BJ (cell line): ENCODE measurements around the gene DIABLO. TPM values are rescaled to one million over a fixed set of nuclear protein-coding genes. Genes with fewer than 3 reads are reported as not detected.
"Not testable (repeated sequence)": the region's sequence is repeated elsewhere in the genome, so short reads cannot be mapped to it uniquely, and the experiment has no call there.

ENCODE experiments used
- CTCF ChIA-PET: fragments of 350-600 bp; formaldehyde crosslinking; extraction: SDS; loops from one replicate; lab custom pipeline; 2021; ENCODE audit warnings: antibody characterized with exemption, inconsistent platforms; lab: Yijun Ruan, JAX
- POLR2A ChIA-PET: fragments of 300-600 bp; sonication (Branson Sonifier 250); formaldehyde crosslinking; extraction: SDS; loops from one replicate; lab custom pipeline; 2021; ENCODE audit warnings: antibody characterized with exemption; lab: Charles Lee
- DNase-seq: peaks from one replicate; pipeline ENCODE4 v3.0.0-alpha.2; 2011; ENCODE audit warnings: low read depth
- H3K27me3 ChIP-seq: 2 replicates; pipeline ENCODE4 v1.6.0; 2011; ENCODE audit warnings: low read length; ENCODE audit not compliant: control insufficient read depth, insufficient read depth
- H3K36me3 ChIP-seq: 2 replicates; pipeline ENCODE4 v1.5.1; 2011; ENCODE audit warnings: low read length; ENCODE audit not compliant: control insufficient read depth, insufficient read depth
- H3K4me3 ChIP-seq: 2 replicates; pipeline ENCODE4 v1.5.1; 2011; ENCODE audit warnings: low read depth, mild to moderate bottlenecking, control low read depth, low read length
- polyA minus RNA-seq: library from RNA; depleted of rRNA, polyadenylated mRNA; stranded (reverse); fragments of >200 nt; gene quantifications from 2 replicates; pipeline ENCODE4 v1.2.3, GENCODE V29; 2011; rRNA and poly(A)+ RNA removed
- polyA plus RNA-seq: library from polyadenylated mRNA; depleted of rRNA; stranded (reverse); fragments of >200 nt; gene quantifications from 2 replicates; pipeline ENCODE4 v1.2.3, GENCODE V29; 2011; rRNA removed
- TF ChIP-seq, protein P1 (sequence below): IDR thresholded peaks from 2 replicates; pipeline ENCODE4 v1.5.1; 2011; ENCODE audit warnings: low read depth, mild to moderate bottlenecking, control low read depth, inconsistent platforms, low read length, moderate library complexity; ENCODE audit not compliant: insufficient read depth

DIABLO gene
- polyA plus RNA-seq (45.2 and 49.1 TPM in 2 replicates), polyA minus RNA-seq (21.5 and 22.9 TPM in 2 replicates)

DNA sequence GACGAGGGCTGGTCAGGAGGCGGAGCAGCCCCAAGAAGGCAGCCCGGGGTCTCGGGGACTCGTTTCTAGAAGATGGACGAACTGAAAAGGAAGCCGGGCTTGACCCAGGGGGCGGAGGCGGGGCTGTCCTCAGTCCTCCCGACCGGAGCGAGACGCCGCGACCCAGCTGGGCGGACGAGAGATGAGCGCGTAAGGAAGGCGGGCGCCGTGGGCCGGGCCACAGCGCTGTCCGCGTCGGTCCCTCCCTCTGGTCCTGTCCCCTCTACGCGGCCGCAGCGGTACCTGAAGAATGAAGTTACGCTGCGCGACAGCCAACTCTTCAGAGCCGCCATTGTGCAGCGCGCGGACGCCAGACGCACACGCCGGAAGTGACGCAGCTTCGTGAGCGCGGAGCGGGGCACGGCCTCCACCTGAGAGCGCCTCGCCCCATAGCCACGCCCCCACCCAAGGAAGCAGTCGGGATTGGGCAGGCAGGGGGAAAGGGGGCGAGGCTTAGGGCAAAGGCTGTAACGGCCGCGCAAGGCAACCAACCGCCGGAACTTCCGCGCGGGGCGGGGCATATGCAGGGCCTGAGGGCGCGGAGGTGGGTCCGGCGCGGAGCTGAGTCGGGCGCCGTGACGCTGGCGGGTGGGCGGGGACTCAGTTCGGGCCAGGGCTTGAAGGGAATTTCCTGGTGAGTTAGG is at the start of gene DIABLO:
Gene DIABLO (minus strand): TSS at position 370 of the 683 bp plus-strand sequence. CDS start 38 bp downstream, at position 332.
- TF ChIP-seq, protein P1, sequence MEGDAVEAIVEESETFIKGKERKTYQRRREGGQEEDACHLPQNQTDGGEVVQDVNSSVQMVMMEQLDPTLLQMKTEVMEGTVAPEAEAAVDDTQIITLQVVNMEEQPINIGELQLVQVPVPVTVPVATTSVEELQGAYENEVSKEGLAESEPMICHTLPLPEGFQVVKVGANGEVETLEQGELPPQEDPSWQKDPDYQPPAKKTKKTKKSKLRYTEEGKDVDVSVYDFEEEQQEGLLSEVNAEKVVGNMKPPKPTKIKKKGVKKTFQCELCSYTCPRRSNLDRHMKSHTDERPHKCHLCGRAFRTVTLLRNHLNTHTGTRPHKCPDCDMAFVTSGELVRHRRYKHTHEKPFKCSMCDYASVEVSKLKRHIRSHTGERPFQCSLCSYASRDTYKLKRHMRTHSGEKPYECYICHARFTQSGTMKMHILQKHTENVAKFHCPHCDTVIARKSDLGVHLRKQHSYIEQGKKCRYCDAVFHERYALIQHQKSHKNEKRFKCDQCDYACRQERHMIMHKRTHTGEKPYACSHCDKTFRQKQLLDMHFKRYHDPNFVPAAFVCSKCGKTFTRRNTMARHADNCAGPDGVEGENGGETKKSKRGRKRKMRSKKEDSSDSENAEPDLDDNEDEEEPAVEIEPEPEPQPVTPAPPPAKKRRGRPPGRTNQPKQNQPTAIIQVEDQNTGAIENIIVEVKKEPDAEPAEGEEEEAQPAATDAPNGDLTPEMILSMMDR = no peak
- Histone ChIP-seq H3K36me3 (peaks cover 17% of the 10 kb centered on the region), H3K4me3 (peak within 1 kb of the TSS; percentile 99), H3K27me3 (no peaks in the 10 kb centered on the region)
- DNase-seq = peak; percentile 97
- ChIA-PET POLR2A (interaction anchor here (0.5 to 0.7 kb wide), 3 partner anchors 19 to 423 kb away, joined by 3 read pairs; no protein-coding TSS in a partner anchor), CTCF (interaction anchor here (0.7 kb wide), 1 partner anchor 24 kb away, joined by 3 read pairs; no protein-coding TSS in a partner anchor)

- H3K4me3 ChIP-seq = no peak overlapping the region
- POLR2A ChIA-PET = no interaction called here
- CTCF ChIA-PET = no interaction called here
- DNase-seq = no peak
- H3K36me3 ChIP-seq = peaks cover 12% of the 10 kb centered on the region
- no peaks in the 10 kb centered on the region for H3K27me3 ChIP-seq
- TF ChIP-seq, protein P1 = no peak
These were observed 49.6 kb upstream of the DIABLO start for GRCh38 chr12:122275459-122275858.

DNA sequence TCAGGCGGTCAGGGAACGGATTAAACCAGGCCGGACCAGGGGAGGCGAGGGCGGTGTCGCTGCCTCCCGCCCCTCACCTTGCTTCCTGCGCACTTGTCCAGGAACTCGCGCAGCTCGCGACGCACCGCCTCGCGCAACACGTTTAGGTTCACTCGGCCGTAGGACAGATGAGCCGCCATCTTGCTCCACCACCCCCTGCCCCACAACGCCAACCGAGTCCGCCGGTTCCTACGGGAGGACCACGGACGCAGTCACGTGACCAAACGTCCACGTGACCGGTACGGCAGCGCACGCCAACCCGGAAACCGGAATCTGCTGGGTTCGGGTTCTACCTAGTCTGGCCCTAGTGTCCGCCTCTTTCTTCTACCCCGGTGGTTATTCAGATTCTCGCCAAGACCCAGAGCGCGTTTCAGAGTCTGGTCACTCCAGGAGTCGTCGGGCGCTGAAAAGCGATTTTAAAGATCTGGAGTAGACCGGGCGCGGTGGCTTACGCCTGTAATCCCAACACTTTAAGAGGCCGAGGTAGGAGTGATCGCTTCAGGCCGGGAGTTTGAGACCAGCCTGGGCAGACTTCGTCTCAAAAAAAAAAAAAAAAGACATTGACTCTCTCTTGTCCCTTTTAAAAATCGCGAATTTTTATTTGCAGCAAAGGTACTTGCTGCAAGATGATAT is 40.5 kb upstream of the DIABLO start, which contains the start of gene VPS33A:
Gene VPS33A (minus strand): TSS at position 265 of the 672 bp plus-strand sequence. CDS start 86 bp downstream, at position 179.
- TF ChIP-seq, protein P1 = no peak
- 0 out of 2 replicates have a peak, but pooled peaks cover 1% of the 10 kb centered on the region for H3K36me3 ChIP-seq
- no peaks in the 10 kb centered on the region for H3K27me3 ChIP-seq
- CTCF ChIA-PET = interaction anchor here (0.6 kb wide), 1 partner anchor 70 kb away, joined by 4 read pairs; no protein-coding TSS in a partner anchor
- peak; percentile 84 for DNase-seq
- H3K4me3 ChIP-seq = peak within 1 kb of the TSS; percentile 86
- POLR2A ChIA-PET = interaction anchor here (0.6 to 0.7 kb wide), 2 partner anchors 12 to 465 kb away, joined by 4 to 6 read pairs; no protein-coding TSS in a partner anchor

DNA sequence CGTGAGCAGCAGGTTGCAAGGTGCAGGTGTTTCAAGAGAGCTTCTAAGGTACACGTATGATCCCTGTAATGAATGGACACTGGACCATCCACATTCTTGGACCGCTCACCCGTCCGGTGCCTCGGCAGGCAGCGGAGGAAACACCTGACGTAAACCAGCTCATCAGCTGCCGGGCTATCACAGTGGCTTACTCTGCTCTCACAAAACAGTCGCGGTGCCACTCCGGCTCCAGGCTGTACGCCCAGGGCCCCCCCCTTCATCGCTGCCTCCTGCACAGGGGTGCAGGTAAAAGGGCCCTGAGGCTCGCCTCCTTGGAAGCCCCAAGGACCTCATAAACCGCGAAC is 40.0 kb upstream of the DIABLO start:
- DNase-seq = no peak
- Histone ChIP-seq H3K27me3 (no peaks in the 10 kb centered on the region), H3K36me3 (0 out of 2 replicates have a peak, but pooled peaks cover 1% of the 10 kb centered on the region), H3K4me3 (peak overlapping the region; percentile 86)
- TF ChIP-seq, protein P1 = no peak
- POLR2A ChIA-PET = no interaction called here
- CTCF ChIA-PET = no interaction called here

- Histone ChIP-seq H3K4me3 (peak overlapping the region; percentile 86), H3K36me3 (0 out of 2 replicates have a peak, but pooled peaks cover 1% of the 10 kb centered on the region), H3K27me3 (no peaks in the 10 kb centered on the region)
- ChIA-PET POLR2A (no interaction called here), CTCF (interaction anchor here (0.8 kb wide), 1 partner anchor 14 kb away, joined by 4 read pairs; no protein-coding TSS in a partner anchor)
- TF ChIP-seq, protein P1 = no peak
- no peak for DNase-seq
These were observed 39.6 kb upstream of the DIABLO start for GRCh38 chr12:122265476-122265875.

- H3K4me3 ChIP-seq, POLR2A ChIA-PET, DNase-seq, H3K27me3 ChIP-seq, H3K36me3 ChIP-seq: not testable (repeated sequence)
- CTCF ChIA-PET = interaction anchor here (0.8 to 1.3 kb wide), 3 partner anchors 21 to 206 kb away, joined by 3 read pairs; no protein-coding TSS in a partner anchor
These were observed 34.9 kb upstream of the DIABLO start for GRCh38 chr12:122260735-122261134.

GRCh38 chr12:122258939-122259338 is 33.1 kb upstream of the DIABLO start:
- POLR2A ChIA-PET, H3K36me3 ChIP-seq, H3K4me3 ChIP-seq, DNase-seq, CTCF ChIA-PET, H3K27me3 ChIP-seq: not testable (repeated sequence)
